Measurements from ENCODE around the gene ECT2. TPM values are rescaled to one million over a fixed set of nuclear protein-coding genes. Genes with fewer than 3 reads are reported as not detected.

Gene ECT2
- total RNA-seq, 1 experiment from 2014 or later = 77.4 TPM

DNA sequence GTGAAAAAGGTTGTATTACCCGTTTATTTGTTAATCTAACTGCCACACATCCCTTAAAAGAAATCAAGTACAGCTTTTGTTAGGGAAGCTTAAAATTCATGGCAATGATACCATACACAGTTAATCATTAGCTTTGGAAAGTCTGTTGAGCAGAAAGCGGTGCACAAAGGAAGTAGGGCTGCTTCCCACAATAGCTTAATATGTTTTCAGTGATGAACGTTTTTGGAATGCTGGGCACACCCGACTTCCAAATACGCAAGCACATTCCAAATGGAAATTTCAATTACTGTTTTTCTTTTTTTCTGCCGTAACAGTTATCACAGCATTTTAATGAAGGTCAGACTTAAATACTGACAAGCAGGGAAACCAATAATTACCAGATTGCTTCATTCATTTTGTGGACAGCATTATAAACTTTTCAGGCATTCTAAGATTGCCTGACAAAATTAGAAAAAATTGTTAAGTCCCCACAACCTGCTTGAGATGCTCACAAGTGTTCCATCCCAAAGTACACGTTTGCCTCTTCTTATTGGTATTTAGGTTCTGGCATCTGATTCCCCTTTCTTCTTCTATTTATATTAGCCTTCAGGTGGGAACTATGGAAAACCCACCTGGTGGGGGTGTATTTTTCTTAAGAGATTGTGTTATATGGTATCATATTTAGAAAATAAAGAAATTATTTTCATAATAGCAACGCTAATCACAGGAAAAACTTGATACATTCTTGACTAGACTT is 1.1 kb upstream of the ECT2 start:
- no peaks in the 10 kb centered on the region for H3K9me2 ChIP-seq (replicated peaks; ENCODE audit: low read length)
- CTCF ChIA-PET = interaction anchor here (0.5 to 2.7 kb wide), 12 partner anchors 22 to 931 kb away, joined by 3 to 59 read pairs (median 5); partner anchors contain the start of gene NCEH1
- peak overlapping the region; percentile 92 for H3K27ac ChIP-seq (ENCODE audit: low read length)
- H3K9ac ChIP-seq (ENCODE audit: low read length) = peak overlapping the region; percentile 94
- TF ChIP-seq EZH2phosphoT487 (IDR thresholded peaks at IDR 0.05; ENCODE audit: borderline replicate concordance, low read length) = no peak
- no peak for TF ChIP-seq EZH2 (IDR thresholded peaks at IDR 0.05; ENCODE audit: low read length, unreplicated experiment)
- no peak for TF ChIP-seq CTCF (conservative IDR thresholded peaks at IDR 0.05; ENCODE audit: low read depth, low read length)
- BruUV-seq (replicated peaks) = TSS peak; percentile 37
- H3K4me3 ChIP-seq (ENCODE audit: low read length) = peak overlapping the region; percentile 66
- ATAC-seq = peak; percentile 52
- no peaks in the 10 kb centered on the region for H3K27me3 ChIP-seq (ENCODE audit: low read length)
- intact Hi-C loops (cut with micrococcal nuclease) = loop anchor here (1.0 kb wide), 1 partner anchor 38 kb away; the partner anchor contains the start of gene NCEH1
- 0 out of 2 replicates have a peak overlapping the region, but pooled peaks have one; percentile 3 for H2AFZ ChIP-seq (ENCODE audit: low read length)
- peaks cover 17% of the 10 kb centered on the region for H4K20me1 ChIP-seq (ENCODE audit: low read length)
- peaks cover 13% of the 10 kb centered on the region; the same call in 1 of the 2 replicates for H3K36me3 ChIP-seq (ENCODE audit: low read depth, low read length)
- POLR2A ChIA-PET (ENCODE audit: unreplicated experiment) = interaction anchor here (0.6 to 3.7 kb wide), 19 partner anchors 9 to 1759 kb away, joined by 3 to 71 read pairs (median 7); partner anchors contain the start of genes NCEH1 and PLD1
- peaks cover 10% of the 10 kb centered on the region for H3F3A ChIP-seq (ENCODE audit: low read length, unreplicated experiment)
- H3K4me1 ChIP-seq (ENCODE audit: insufficient read depth, low read length) = peaks cover 52% of the 10 kb centered on the region
- H3K79me2 ChIP-seq (ENCODE audit: low read length) = peaks cover 38% of the 10 kb centered on the region
- H3K9me3 ChIP-seq (ENCODE audit: low read length) = no peaks in the 10 kb centered on the region
- peak overlapping the region; percentile 76 for H3K4me2 ChIP-seq (ENCODE audit: low read length)
- peak; percentile 98 for DNase-seq

DNA sequence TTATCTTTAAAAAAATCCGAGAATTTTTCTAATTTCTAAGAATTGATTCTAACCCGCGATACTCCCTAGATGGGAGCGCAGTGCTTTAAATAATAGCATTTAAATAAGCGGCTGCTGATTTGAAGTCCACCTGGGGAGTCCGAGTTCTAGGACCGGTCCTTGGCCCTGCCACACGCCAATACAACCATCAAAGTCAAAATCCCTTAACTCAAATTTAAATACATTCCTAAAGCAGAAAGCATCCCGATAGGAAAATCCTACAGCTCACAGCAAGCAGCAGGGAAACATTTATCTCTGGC is 508 bp upstream of the ECT2 start:
- CTCF ChIA-PET = interaction anchor here (0.6 to 2.7 kb wide), 16 partner anchors 17 to 907 kb away, joined by 3 to 59 read pairs (median 4); partner anchors contain the start of genes NCEH1 and TMEM212

More for the DNA sequence above, 508 bp upstream of the ECT2 start:
- POLR2A ChIA-PET (ENCODE audit: unreplicated experiment) = interaction anchor here (0.5 to 3.7 kb wide), 13 partner anchors 21 to 802 kb away, joined by 3 to 71 read pairs (median 7); partner anchors contain the start of gene NCEH1
- DNase-seq = no peak
- peak overlapping the region; percentile 94 for H3K9ac ChIP-seq (ENCODE audit: low read length)
- no peaks in the 10 kb centered on the region for H3K9me2 ChIP-seq (replicated peaks; ENCODE audit: low read length)
- intact Hi-C loops (cut with micrococcal nuclease) = loop anchor here (1.0 to 2.0 kb wide), 3 partner anchors 77 to 187 kb away; no protein-coding TSS in a partner anchor
- peaks cover 54% of the 10 kb centered on the region for H3K4me1 ChIP-seq (ENCODE audit: insufficient read depth, low read length)
- H3F3A ChIP-seq (ENCODE audit: low read length, unreplicated experiment) = peaks cover 10% of the 10 kb centered on the region
- H3K36me3 ChIP-seq (ENCODE audit: low read depth, low read length) = peaks cover 19% of the 10 kb centered on the region; the same call in 1 of the 2 replicates
- H2AFZ ChIP-seq (ENCODE audit: low read length) = peak overlapping the region; percentile 31; the same call in 1 of the 2 replicates
- H3K79me2 ChIP-seq (ENCODE audit: low read length) = peaks cover 44% of the 10 kb centered on the region
- H3K27me3 ChIP-seq (ENCODE audit: low read length) = no peaks in the 10 kb centered on the region
- no peaks in the 10 kb centered on the region for H3K9me3 ChIP-seq (ENCODE audit: low read length)
- H3K27ac ChIP-seq (ENCODE audit: low read length) = peak overlapping the region; percentile 92
- peak overlapping the region; percentile 76 for H3K4me2 ChIP-seq (ENCODE audit: low read length)
- BruUV-seq (replicated peaks) = no TSS peak
- peak; percentile 0 for ATAC-seq
- peak overlapping the region; percentile 66 for H3K4me3 ChIP-seq (ENCODE audit: low read length)
- H4K20me1 ChIP-seq (ENCODE audit: low read length) = peaks cover 22% of the 10 kb centered on the region
- TF ChIP-seq EZH2phosphoT487 (IDR thresholded peaks at IDR 0.05; ENCODE audit: borderline replicate concordance, low read length) (no peak), EZH2 (IDR thresholded peaks at IDR 0.05; ENCODE audit: low read length, unreplicated experiment) (no peak), CTCF (conservative IDR thresholded peaks at IDR 0.05; ENCODE audit: low read depth, low read length) (no peak)

Data from PC-3 (cell line).